Measurements from ENCODE around the gene PIP5KL1.

PIP5KL1 gene

GRCh38 chr9:127930231-127931091 lies at the start of gene PIP5KL1:
Gene PIP5KL1, minus strand, starts transcription at chr9:127930777. Its CDS starts 25 bp downstream, at chr9:127930752.
- no peak for DNase-seq

- no peak for DNase-seq
Observed at GRCh38 chr9:127980060-127980705, 49.6 kb upstream of the PIP5KL1 start.

DNA sequence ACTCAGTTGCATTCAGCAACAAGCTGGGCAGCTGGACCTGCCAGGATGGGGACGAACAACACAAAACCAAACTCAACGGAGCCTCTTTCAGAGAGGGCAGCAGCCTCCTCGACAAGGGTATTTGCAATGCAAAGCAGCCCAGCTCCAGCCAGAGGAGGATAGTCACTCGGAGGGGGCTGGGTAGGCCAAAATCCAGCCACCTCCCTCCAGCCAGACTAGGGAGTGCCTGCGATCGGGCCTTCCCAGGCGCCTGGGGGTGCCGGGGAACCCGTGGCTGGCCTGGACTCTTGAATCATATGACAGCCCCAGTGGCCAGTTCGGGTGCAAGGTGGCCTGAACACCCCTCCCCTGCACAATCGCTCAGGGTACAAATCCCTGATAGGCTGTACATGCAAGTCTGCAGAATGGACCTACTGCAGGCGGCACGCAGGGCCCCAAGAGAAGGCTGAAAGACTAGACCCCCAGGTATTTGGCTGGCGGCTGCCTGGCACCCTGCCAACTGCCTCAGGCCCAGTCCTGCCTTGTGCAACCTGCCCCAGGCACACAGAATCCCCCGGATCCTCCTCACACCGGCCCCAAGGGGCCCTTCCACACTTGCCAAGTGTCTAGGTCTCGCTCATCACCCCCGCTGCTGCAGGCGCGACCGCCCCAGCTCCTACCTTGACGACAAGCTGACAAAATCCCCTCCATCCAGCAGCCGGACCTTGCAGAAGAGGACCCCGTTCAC lies 48.9 kb upstream of the PIP5KL1 start:
- DNase-seq, result no peak

DNA sequence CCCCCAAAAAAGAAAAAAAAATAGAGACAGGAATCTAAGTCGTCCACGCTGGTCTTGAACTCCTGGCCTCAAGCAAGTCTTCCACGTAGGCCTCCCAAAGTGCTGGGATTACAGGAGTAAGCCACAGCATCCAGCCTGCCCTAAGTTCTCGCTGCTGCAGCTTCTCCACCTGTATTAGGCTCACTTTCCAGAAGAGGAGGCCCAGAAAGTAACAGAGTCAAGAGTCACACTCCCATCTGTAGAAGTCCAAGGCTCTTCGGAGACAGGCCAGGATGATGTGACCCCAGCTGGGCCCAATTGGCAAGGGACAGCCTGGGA lies 48.4 kb upstream of the PIP5KL1 start:
- DNase-seq, result no peak

- no peak for DNase-seq
Observed at GRCh38 chr9:127977884-127978647, 47.5 kb upstream of the PIP5KL1 start.

DNA sequence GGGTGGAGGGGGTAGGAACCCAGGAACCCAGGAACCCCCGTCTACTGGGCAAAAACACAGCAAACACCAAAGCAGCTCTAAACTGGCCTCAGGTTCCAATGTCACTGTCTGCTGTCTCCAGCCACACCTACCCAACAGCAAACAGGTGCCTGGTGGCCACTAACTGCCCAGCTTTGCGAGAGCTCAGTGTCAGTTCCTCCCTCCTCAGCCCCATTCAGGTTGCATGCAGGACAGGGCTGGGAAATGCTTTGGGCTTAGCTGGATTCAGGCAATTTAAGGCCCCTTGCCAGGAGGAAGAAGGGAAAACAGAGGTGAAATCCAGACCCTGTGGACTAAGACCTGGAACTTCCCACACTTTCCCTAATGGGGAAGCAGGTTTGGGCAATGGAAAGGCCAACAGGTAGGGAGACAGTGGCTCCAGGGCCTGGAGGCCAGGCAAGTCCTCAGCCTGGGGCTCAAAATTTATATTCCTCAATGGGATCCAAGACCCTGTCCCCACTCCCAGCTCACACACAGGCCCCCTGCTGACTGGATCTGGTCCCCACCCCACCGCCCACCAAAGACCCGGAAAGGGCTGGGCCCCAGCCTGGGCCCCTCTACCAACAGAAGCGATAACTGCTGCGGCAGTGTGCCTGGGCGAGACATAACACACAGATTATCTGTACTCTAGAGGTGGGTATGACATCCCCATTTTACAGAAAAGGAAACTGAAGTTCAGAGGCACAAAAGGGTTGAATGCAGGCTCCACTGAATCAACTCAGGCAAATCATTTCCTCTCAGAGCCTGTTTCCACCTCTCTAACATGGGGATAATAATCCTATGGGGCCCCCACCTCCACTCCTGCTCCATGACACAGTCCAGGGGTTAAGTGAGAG lies 46.7 kb upstream of the PIP5KL1 start:
- no peak for DNase-seq

- no peak for DNase-seq
Observed at GRCh38 chr9:127976498-127976897, 45.9 kb upstream of the PIP5KL1 start.

DNA sequence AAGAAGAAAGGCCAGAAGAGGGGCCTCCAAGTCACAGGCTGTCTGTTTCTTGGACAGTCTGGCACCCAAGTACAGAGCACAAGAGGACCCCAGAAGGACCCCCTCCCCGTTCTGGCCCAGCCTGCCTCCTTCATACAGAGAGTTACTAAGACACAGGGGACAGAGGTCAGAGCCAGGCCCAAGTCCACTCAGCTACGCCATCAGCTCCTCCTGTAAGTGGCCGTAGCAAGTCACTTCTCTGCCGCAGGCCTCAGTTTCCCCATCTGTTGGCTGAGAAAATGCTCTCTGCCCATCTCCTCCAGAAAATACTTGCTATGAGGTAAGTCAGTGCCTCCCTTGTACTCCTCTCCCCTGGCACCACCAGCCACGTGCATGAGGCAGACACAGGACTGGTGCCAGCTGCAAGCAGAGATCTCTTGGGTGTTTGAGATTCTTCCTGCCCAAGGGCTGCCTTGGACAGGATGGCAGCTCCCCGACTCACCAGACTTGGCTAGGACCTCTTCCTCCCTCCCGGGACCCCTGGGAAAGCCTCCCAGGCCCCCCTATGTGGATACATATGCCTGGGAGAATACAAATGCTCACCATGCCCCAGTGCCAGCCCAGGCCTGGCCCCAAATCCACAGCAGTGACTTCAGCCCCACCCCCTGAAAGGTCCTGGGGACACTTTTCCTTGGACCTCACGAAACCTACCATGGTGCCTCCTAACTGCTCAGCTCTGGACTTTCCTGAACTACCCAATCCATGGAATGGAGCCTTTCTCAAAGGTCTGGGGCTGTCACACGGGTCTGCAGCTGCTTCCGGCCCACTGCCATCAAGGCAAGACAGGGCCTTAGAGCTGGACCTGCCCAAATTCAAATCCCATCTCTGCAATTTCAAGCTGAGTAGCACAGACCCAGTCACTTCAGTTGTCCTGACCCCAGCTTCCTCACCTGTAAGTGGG lies 45.1 kb upstream of the PIP5KL1 start:
- DNase-seq, result no peak

DNA sequence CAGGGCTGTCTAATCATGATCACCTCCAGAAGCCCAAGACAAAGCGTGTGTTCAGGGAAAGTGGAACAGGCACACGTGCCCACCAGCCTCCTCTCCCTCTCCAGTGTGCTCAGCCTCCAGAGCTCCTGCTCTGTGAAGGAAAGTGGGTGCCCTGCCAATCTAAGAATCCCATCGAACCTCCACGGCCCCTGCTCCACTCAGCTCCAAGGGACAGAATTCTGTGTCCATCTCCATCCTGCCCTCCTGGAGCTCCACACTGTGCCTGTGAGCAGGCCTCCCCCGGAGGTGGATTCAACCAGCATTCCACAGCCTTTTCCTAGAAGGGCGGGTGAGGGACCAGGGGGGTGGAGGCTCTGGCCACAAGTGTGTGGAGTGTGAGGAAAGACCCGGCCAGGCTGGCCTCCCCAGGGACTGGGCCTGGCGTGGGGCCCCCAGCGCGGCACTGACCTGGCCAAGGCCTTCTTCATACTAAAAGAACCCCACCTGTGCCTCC lies 44.2 kb upstream of the PIP5KL1 start:
- DNase-seq, result no peak

DNA sequence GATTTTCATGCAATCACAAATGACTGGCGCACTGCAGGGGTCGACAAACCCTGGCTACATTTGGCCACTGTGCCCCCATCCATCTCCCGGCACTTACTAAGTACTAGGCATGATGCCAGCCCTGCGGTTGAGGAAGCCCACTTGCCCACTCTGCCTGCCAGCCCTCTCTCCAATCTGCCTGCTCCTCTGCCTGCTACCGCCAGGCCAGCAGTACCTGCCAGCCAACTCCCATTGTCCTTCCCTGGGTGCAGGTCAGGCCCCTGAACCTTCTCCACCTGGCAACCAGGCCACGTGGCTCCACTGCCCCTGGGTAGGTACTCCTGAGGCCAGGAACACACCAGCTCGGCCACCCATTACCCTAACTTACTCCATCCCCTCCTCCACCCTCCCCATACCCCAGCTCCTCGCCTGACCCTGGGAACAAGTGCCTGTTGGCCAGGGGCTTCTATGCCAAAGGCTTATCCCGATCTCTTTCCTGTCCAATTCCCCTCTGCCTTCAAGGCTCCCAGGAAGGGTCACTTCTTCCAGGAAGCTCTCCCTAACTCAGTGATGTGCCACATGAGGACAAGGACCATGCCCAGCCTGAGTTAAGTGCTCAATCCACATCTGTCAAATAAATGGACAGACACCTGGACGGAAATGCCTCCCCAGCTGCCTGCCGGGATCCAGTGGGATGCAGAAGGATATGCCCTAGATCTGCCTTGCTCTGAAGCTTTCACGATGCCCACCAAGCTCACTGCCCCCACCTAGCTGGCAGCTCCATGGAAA lies 43.6 kb upstream of the PIP5KL1 start:
- DNase-seq, result no peak

DNA sequence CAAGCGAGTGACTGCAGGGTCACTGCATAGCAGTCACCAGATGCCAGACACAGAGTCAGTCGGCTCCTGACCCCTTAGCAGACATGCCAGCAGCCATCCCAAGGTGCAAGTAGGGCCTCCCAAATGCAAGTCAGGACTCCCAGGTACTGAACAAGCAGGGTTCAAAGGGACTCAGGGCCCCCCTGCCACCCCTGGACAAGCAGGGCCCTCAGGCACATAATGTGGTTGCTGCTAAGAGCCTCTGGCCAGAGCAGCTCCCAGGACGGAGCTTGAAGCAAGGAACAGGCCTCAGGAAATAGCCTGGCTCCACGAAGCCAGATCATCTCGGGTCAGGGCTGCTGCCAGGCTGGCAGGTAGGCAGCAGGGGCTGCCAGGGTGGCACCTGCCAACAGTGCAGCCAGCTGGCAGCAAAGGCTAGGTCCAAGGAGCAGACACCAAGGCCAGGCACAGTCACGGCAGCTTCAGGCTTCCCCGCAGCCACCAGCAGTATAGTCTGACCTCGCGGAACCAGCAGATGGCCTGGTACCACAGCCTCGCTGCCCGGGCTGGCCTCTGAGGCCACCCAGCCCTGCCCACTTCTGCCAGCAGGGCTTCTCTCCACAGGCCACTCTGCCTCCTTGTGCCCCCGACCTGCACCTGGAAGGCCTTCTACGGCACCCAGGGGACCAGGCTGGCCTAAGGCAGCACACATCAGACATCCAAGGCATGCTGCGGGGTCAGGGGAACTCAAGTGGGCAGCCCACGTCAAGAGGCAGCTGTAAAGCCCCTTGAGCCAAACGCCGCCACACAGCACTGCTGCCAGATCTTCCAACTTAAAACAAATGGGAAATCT lies 42.8 kb upstream of the PIP5KL1 start:
- DNase-seq, result no peak

DNA sequence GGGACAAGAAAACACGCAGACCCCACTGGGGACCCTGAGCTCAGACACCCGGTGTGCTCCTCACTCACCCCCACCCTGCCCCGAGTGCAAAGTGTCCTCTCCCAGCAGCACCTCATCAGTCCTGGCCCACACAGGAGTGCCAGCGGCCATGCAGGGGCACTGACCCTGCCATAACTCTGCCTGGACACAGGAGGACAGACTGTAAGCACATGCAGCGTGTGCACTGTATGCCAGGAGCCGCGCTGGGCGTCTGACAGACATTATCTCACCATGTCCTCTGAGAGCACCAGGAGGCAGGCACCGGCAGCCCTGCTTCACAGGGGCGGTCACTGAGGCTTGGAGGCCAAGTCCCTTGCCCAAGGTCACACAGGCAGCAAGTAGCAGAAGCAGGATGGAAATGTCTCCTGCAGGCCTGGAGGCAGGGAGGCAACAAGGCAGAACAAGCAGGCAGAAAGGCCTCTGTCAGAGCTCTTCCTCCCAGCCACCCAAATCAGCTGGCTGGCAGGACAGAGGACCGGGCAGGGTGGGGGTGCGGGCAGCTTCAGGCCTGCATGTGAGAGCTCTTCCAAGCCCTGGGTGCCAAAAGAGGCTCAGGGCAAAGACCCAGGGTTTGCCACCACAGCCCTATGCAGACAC lies 41.8 kb upstream of the PIP5KL1 start:
- no peak for DNase-seq

- DNase-seq, result no peak
Observed at GRCh38 chr9:127971357-127972235, 41.0 kb upstream of the PIP5KL1 start.

GRCh38 chr9:127970401-127971313 lies 40.1 kb upstream of the PIP5KL1 start:
- no peak for DNase-seq

- DNase-seq, result no peak
Observed at GRCh38 chr9:127968700-127969383, 38.3 kb upstream of the PIP5KL1 start.

GRCh38 chr9:127968042-127968441 lies 37.5 kb upstream of the PIP5KL1 start:
- no peak for DNase-seq

Measured in cortex of kidney (tissue), 1 donor.